ENCODE measurements around the gene PHF2. TPM values are rescaled to one million over a fixed set of nuclear protein-coding genes. Genes with fewer than 3 reads are reported as not detected.
A peak's percentile ranks its signal among the peaks of the same experiment; 100 is the strongest.

The PHF2 gene
- total RNA-seq, 1 donor from 2014 or later = 12.1 TPM

DNA sequence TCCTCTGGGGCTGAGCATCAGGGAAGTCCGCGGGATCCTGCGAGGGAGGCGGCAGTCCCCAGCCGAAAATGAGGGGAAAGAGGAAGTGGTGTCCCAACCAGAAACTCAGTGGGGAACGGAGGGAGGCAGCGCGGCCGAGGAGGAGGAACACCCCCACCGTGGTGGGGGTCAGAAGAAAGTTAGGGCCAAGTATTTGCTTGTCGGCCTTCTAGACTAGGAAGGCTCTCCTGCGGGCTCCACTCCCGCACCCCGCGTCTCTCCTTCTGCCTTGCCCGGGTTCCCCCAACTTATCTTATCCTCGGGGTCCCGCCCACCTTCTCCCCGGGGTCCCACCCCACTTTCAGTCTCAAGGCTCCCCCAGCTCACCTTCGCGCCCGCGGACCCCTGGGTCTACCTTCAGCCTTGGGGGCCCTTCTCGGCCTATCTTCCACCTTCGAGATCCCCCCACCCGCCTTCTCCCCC lies 557 bp upstream of the PHF2 start:
- peak overlapping the region; percentile 93 for H3K27ac Mint-ChIP-seq (ENCODE audit: unreplicated experiment)
- H3K79me2 ChIP-seq (ENCODE audit: insufficient read depth, low read length) = peaks cover 54% of the 10 kb centered on the region

DNA sequence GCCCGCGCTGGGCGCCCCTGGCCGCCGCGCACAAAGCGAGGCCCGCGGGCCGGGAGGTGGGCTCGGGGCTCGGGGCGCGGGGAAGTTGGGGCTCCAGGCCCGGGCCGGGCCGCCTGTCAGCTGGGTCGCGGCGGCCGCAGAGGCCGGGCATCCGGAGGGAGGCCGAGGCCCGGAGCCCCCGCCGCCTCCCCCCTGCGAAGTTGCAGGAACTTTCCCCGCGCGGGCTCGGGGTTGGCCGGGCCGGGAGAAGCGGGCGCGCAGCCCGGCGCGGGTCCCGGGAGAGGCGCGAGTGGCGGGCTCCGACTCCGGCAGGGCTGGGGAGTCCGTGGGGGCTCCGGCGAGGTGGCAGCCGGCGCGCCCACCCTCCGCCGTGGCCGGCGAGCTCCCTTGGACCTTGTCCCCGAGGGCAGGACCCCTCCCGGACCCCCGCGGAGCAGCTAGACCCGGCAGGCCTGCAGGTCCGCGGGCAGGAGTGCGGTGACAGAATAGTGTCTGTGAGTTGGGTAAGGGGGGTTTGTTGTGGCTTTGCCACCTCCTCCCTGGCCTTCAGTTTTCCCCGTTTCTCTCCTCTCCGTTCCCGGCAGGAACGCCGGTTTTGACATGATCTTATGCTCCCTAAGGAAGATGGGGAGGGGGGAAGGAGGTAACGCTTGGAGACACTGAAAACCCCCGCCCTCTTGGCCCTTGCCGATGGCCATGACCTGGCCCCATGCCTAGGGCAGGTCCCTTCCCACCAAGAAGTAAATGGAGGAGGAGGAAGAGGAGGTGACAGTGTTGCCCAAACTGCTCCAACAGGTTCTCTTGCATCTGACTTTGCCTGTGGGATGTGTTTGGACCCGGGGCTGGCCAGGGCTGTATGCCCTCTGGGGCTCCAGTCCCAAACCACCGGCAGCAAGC lies 942 bp downstream of the PHF2 start:
- Histone ChIP-seq H3K27ac (ENCODE audit: low read depth, low read length) (no peak overlapping the region), H3K4me3 (ENCODE audit: insufficient read depth, low read depth, low read length) (peak overlapping the region; percentile 70), H2AFZ (ENCODE audit: low read depth, low read length) (peak overlapping the region; percentile 52), H4K20me1 (ENCODE audit: insufficient read depth, low read length) (peaks cover 48% of the 10 kb centered on the region), H3K27me3 (ENCODE audit: insufficient read depth, low read length) (no peaks in the 10 kb centered on the region), H3K36me3 (ENCODE audit: insufficient read depth, low read length) (no peaks in the 10 kb centered on the region), H3K4me1 (ENCODE audit: insufficient read depth, low read length) (peaks cover 18% of the 10 kb centered on the region), H3K79me2 (ENCODE audit: insufficient read depth, low read length) (peaks cover 69% of the 10 kb centered on the region), H3K4me2 (ENCODE audit: low read length) (peak overlapping the region; percentile 88), H3K9me3 (ENCODE audit: insufficient read depth, low read depth, low read length) (no peaks in the 10 kb centered on the region), H3K9ac (ENCODE audit: low read length) (peak overlapping the region; percentile 66)
- peaks cover 3% of the 10 kb centered on the region for H3K36me3 Mint-ChIP-seq (ENCODE audit: low read depth, unreplicated experiment)
- FAIRE-seq (no peak), DNase-seq (ENCODE audit: low read depth) (no peak)
- peaks cover 10% of the 10 kb centered on the region for H3K4me1 Mint-ChIP-seq (ENCODE audit: low read depth, unreplicated experiment)
- peak overlapping the region; percentile 71 for H3K27ac Mint-ChIP-seq (ENCODE audit: unreplicated experiment)
- H3K9me3 Mint-ChIP-seq (ENCODE audit: unreplicated experiment) = peaks cover 5% of the 10 kb centered on the region
- H3K27me3 Mint-ChIP-seq (ENCODE audit: low read depth, unreplicated experiment) = no peaks in the 10 kb centered on the region
- TF ChIP-seq, protein P1, sequence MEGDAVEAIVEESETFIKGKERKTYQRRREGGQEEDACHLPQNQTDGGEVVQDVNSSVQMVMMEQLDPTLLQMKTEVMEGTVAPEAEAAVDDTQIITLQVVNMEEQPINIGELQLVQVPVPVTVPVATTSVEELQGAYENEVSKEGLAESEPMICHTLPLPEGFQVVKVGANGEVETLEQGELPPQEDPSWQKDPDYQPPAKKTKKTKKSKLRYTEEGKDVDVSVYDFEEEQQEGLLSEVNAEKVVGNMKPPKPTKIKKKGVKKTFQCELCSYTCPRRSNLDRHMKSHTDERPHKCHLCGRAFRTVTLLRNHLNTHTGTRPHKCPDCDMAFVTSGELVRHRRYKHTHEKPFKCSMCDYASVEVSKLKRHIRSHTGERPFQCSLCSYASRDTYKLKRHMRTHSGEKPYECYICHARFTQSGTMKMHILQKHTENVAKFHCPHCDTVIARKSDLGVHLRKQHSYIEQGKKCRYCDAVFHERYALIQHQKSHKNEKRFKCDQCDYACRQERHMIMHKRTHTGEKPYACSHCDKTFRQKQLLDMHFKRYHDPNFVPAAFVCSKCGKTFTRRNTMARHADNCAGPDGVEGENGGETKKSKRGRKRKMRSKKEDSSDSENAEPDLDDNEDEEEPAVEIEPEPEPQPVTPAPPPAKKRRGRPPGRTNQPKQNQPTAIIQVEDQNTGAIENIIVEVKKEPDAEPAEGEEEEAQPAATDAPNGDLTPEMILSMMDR (IDR thresholded peaks at IDR 0.05; ENCODE audit: insufficient read depth, low read depth, low read length) = no peak
- peak overlapping the region; percentile 86 for H3K4me3 Mint-ChIP-seq (ENCODE audit: unreplicated experiment)

More for the DNA sequence above, 557 bp upstream of the PHF2 start:
- peak overlapping the region; percentile 27 for H3K27ac ChIP-seq (ENCODE audit: low read depth, low read length)
- H4K20me1 ChIP-seq (ENCODE audit: insufficient read depth, low read length) = peaks cover 33% of the 10 kb centered on the region
- H3K9ac ChIP-seq (ENCODE audit: low read length) = peak overlapping the region; percentile 84
- Mint-ChIP-seq H3K9me3 (ENCODE audit: unreplicated experiment) (peaks cover under 1% of the 10 kb centered on the region), H3K4me3 (ENCODE audit: unreplicated experiment) (peak overlapping the region; percentile 93), H3K27me3 (ENCODE audit: low read depth, unreplicated experiment) (no peaks in the 10 kb centered on the region), H3K4me1 (ENCODE audit: low read depth, unreplicated experiment) (peaks cover 6% of the 10 kb centered on the region), H3K36me3 (ENCODE audit: low read depth, unreplicated experiment) (no peaks in the 10 kb centered on the region)
- FAIRE-seq (no peak), DNase-seq (ENCODE audit: low read depth) (no peak)
- no peak for TF ChIP-seq EZH2 (IDR thresholded peaks at IDR 0.05; ENCODE audit: insufficient read depth, low read length)
- TF ChIP-seq, protein P1 (IDR thresholded peaks at IDR 0.05; ENCODE audit: insufficient read depth, low read depth, low read length) = no peak
- H3K36me3 ChIP-seq (ENCODE audit: insufficient read depth, low read length) = no peaks in the 10 kb centered on the region
- peak overlapping the region; percentile 71 for H2AFZ ChIP-seq (ENCODE audit: low read depth, low read length)
- H3K27me3 ChIP-seq (ENCODE audit: insufficient read depth, low read length) = no peaks in the 10 kb centered on the region
- peak overlapping the region; percentile 91 for H3K4me2 ChIP-seq (ENCODE audit: low read length)
- H3K9me3 ChIP-seq (ENCODE audit: insufficient read depth, low read depth, low read length) = no peaks in the 10 kb centered on the region
- H3K4me1 ChIP-seq (ENCODE audit: insufficient read depth, low read length) = peaks cover 18% of the 10 kb centered on the region
- H3K4me3 ChIP-seq (ENCODE audit: insufficient read depth, low read depth, low read length) = peak overlapping the region; percentile 69
